ENCODE results near the gene CWC15.
"Not testable (repeated sequence)": the region's sequence is repeated elsewhere in the genome, so short reads cannot be mapped to it uniquely, and the experiment has no call there.

Gene CWC15

DNA sequence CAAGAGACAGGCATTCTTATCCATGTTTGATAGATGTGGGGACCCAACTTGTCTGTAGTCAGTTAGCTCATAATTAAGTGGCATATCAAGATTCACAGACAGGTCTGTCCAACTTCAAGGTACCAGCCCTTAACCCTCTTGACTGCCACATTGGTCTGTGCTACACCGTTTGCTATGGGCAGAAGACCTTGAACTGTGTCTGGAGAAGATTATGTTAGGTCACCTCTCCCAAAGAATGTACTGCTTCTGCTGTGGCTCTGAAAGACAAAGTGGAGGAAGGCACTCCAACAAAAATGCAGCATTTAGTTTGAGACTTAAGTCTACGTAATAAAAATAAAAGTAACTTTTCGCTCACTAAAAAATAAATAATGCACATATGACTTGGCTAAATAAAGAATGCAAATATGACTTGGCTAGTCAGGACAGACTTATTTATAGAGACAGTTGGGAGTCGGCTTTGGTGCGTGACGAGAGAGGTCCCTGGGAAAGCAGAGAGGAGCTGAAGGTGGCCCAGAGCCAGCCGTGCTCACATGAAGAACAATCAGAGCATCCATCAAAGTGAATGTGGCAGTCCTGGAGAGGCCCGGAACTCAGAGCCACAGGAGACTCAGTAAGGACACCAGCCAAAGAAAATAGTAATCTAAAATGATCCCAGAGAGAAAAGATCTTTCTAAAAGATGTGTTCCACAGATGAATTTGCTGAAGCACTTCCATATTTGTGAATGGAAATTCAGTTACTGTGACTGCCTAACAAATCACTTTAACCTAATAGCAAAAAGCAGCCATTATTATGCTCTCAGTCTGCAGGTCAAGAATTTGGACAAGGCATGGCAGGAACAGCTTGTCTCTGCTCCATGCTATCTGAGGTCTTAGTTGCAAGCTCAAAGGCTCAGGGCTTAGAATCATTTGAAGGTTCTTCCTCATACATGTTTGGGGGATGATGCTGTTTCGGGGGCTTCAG is 35.0 kb downstream of the CWC15 start:
- TF ChIP-seq, protein P1, sequence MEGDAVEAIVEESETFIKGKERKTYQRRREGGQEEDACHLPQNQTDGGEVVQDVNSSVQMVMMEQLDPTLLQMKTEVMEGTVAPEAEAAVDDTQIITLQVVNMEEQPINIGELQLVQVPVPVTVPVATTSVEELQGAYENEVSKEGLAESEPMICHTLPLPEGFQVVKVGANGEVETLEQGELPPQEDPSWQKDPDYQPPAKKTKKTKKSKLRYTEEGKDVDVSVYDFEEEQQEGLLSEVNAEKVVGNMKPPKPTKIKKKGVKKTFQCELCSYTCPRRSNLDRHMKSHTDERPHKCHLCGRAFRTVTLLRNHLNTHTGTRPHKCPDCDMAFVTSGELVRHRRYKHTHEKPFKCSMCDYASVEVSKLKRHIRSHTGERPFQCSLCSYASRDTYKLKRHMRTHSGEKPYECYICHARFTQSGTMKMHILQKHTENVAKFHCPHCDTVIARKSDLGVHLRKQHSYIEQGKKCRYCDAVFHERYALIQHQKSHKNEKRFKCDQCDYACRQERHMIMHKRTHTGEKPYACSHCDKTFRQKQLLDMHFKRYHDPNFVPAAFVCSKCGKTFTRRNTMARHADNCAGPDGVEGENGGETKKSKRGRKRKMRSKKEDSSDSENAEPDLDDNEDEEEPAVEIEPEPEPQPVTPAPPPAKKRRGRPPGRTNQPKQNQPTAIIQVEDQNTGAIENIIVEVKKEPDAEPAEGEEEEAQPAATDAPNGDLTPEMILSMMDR (conservative IDR thresholded peaks at IDR 0.05; ENCODE audit: low read depth, low read length), result no peak
- no peak for DNase-seq (ENCODE audit: low read depth)
- no peak overlapping the region for H3K4me3 ChIP-seq (ENCODE audit: low read length)

DNA sequence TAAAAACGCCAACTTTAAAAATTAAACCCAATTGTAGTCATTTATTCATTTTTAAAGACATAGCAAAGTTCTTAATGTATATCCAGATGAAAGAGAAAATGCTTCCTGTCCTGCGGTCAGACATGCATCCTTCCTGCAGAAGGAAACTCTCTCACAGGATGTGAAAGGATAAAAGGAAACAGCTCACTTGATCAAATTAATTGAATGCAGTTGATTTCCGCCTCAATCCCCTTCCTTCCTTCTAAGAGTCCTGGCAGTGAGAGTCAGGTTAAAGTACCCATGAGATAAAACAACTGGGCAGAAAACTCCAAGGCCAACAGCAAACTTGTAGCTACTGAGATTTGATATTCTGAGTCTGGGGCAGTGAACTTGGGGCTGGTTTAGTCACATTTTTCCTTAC is 38.5 kb downstream of the CWC15 start:
- no peak for DNase-seq (ENCODE audit: low read depth)
- H3K4me3 ChIP-seq (ENCODE audit: low read length), result no peak overlapping the region
- TF ChIP-seq, protein P1 (conservative IDR thresholded peaks at IDR 0.05; ENCODE audit: low read depth, low read length), result no peak

DNA sequence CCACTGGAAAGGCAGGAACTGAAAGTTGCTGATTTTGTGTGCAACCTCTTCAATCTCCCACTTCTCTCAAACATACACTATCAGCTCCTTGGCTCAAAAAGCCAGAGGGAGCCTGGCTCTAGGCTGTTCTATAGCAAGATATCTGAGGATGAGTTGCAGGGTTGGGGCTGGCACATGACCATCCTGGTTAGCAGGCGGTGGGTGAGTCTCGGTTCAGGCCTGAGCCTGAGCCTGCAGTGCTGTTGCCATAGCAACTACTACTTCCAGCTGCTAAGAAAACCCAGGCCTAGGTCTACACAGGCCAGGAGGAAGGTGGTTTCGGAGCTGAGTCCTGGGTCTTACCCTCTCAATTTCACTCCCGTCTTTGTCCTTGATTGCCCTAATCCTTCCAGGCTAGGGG is 39.0 kb downstream of the CWC15 start:
- peak; percentile 24 for DNase-seq (ENCODE audit: low read depth)
- H3K4me3 ChIP-seq (ENCODE audit: low read length), result no peak overlapping the region
- TF ChIP-seq, protein P1 (conservative IDR thresholded peaks at IDR 0.05; ENCODE audit: low read depth, low read length), result no peak

DNA sequence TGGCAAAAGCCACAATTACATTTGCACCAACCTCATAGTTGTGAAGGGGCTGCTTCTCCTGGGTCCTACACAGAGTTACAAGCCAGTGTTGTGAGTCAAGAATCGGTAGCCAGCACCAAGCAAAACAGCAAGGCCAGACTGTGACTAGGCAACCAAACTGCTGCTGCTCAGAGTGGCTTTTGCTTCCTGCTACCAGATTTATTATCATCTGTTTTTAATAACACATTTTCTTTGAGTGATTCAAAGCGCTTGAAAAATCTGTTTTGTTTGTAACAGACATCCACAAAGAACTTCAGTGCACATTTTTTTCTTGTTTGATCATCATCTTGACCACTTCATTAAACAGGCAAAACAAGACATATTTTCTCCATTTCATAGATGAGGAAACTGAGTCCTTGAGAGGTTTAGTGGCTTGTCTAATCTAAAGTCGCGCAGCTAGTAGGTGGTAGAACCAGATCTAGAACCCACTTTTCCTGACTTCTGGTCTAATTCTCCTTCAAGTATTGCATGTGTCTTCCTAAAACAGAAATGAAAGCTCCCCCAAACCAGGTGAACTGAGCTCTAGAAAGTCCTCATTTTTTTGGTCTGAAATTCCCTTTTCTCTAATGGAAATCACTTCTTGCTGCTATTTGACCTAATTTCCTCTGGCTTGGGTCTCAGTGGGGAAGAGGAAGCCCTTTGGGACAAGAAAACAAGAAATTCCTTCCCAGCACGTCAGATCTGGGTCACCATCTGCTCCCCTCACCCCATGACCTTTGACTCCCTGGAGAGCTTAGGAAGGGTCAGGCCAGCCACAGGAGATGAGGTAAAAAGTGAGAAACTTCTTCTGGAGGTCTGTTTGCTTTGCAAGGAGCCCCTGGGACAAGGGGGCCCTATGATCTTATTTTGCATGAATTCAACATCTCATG is 39.9 kb downstream of the CWC15 start:
- peak; percentile 25 for DNase-seq (ENCODE audit: low read depth)
- TF ChIP-seq, protein P1 (conservative IDR thresholded peaks at IDR 0.05; ENCODE audit: low read depth, low read length), result no peak
- no peak overlapping the region for H3K4me3 ChIP-seq (ENCODE audit: low read length)

DNA sequence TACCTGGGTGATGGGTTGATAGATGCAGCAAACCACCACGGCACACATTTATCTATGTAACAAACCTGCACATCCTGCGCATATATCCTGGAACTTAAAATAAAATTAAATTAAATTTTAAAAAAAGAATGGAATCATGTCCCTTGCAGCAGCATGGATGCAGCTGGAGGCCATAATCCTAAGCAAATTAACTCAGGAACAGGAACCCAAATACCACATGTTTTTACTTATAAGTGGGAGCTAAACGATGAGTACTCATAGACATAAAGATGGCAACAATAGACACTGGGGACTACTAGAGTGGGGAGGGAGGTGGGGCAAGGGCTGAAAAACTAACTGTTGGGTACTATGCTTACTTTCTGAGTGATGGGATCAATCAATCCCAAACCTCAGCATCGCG is 40.9 kb downstream of the CWC15 start:
- DNase-seq (ENCODE audit: low read depth), result no peak
- TF ChIP-seq, protein P1 (conservative IDR thresholded peaks at IDR 0.05; ENCODE audit: low read depth, low read length), result no peak
- H3K4me3 ChIP-seq (ENCODE audit: low read length), result no peak overlapping the region

DNA sequence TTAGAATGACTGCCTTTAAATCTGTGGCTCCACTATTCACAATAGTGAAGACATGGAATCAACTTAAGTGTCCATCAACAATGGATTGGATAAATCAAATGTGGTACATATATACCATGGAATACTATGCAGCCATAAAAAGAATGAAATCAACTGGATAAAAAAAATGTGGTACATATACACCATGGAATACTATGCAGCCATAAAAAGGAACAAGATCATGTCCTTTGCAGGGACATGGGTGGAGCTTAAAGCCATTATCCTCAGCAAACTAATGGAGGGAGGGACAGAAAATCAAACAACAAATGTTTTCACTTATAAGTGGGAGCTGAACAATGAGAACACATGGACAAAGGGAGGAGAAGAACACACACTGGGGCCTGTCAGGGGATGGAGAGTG is 41.3 kb downstream of the CWC15 start:
- H3K4me3 ChIP-seq (ENCODE audit: low read length); DNase-seq (ENCODE audit: low read depth): not testable (repeated sequence)

Data from retinal pigment epithelial cell (primary cell).